K562 (cell line): ENCODE measurements around the gene MILR1. TPM values are rescaled to one million over a fixed set of nuclear protein-coding genes. Genes with fewer than 3 reads are reported as not detected.

Experiments used
- ARHGAP35 ChIP-seq: fragments of 450-650 bp; IDR thresholded peaks from 2 replicates; pipeline ENCODE4 v1.6.1; 2018; ENCODE audit not compliant: partially characterized antibody
- ASH1L ChIP-seq: fragments of 450-650 bp; IDR thresholded peaks from 2 replicates; pipeline ENCODE4 v1.6.1; 2018; ENCODE audit warnings: borderline replicate concordance, mild to moderate bottlenecking, low read depth; ENCODE audit not compliant: partially characterized antibody
- BRD4 ChIP-seq: fragments of 200-600 bp; sonication (generic); IDR thresholded peaks from 2 replicates; pipeline ENCODE4 v1.6.1; 2017; ENCODE audit warnings: inconsistent platforms
- EGR1 ChIP-seq: fragments of 450-650 bp; conservative IDR thresholded peaks from 2 replicates; pipeline ENCODE4 v1.6.1; 2017; ENCODE audit warnings: mild to moderate bottlenecking
- HMG20B ChIP-seq: fragments of 250-450 bp; sonication (Bioruptor Pico); IDR thresholded peaks from 2 replicates; pipeline ENCODE4 v1.5.0; 2021; ENCODE audit warnings: mild to moderate bottlenecking
- HOXB6 ChIP-seq: fragments of 250-450 bp; sonication (Bioruptor Pico); IDR thresholded peaks from 2 replicates; pipeline ENCODE4 v1.5.1; 2022; ENCODE audit warnings: mild to moderate bottlenecking, borderline replicate concordance
- NR4A1 ChIP-seq, 2 experiments: fragments of 250-450 bp in 1 of 2; fragments of 450-650 bp in 1 of 2; sonication (Bioruptor Pico) in 1 of 2; IDR thresholded peaks; 2 replicates each; pipeline versions ENCODE4 v1.4.0 to v1.6.1; 2016 to 2020; ENCODE audit warnings: mild to moderate bottlenecking in 2 of 2, missing compliant biosample characterization in 1 of 2, missing genetic modification characterization in 1 of 2, moderate library complexity in 1 of 2
- POLR2A ChIP-seq: fragments of 450-650 bp; conservative IDR thresholded peaks from 2 replicates; pipeline ENCODE4 v1.6.1; 2016
- RBFOX2 ChIP-seq: fragments of 200-400 bp; formaldehyde crosslinking; IDR thresholded peaks from 2 replicates; pipeline ENCODE4 v1.6.1; 2017; ENCODE audit warnings: low read depth, mild to moderate bottlenecking, low read length, moderate library complexity
- STAT5A ChIP-seq: IDR thresholded peaks from 2 replicates; pipeline ENCODE4 v1.6.1; 2012; ENCODE audit warnings: low read length, inconsistent platforms, borderline replicate concordance
- SUPT5H ChIP-seq: fragments of 450-650 bp; IDR thresholded peaks from 2 replicates; pipeline ENCODE4 v1.6.1; 2016
- THRA ChIP-seq: fragments of 450-650 bp; IDR thresholded peaks from 2 replicates; pipeline ENCODE4 v1.6.1; 2017; ENCODE audit warnings: mild to moderate bottlenecking, moderate library complexity
- THRAP3 ChIP-seq: fragments of 450-650 bp; IDR thresholded peaks from 2 replicates; pipeline ENCODE4 v1.6.1; 2016; ENCODE audit warnings: mild to moderate bottlenecking, inconsistent platforms, borderline replicate concordance
- TRIM24 ChIP-seq, 2 experiments: fragments of 450-650 bp; IDR thresholded peaks; 2 replicates each; pipeline ENCODE4 v1.6.1; 2016
- ZC3H4 ChIP-seq: sonication (generic); formaldehyde crosslinking; IDR thresholded peaks from 2 replicates; pipeline ENCODE4 v1.9.0; 2021; ENCODE audit warnings: missing genetic modification reagents, borderline replicate concordance
- ZZZ3 ChIP-seq: fragments of 450-650 bp; IDR thresholded peaks from 2 replicates; pipeline ENCODE4 v1.6.1; 2016; ENCODE audit warnings: antibody characterized with exemption, mild to moderate bottlenecking, moderate library complexity
- polyA plus RNA-seq, 8 experiments: library from polyadenylated mRNA; depleted of rRNA in 4 of 8; stranded (reverse) in 5 of 8; unstranded in 3 of 8; fragments of >200 nt; fragmentation: Nextera tagmentation in 2 of 8; fragmentation: Illumina TruSeq in 1 of 8; extraction: Ambion mirVana in 2 of 8; extraction: Trizol in 1 of 8; gene quantifications; 2 replicates each; pipeline versions ENCODE4 v1.2.1 to v1.2.3, GENCODE V29; 2011 to 2014; ENCODE audit warnings: inconsistent platforms in 1 of 8, missing spikeins in 1 of 8
- total RNA-seq, 7 experiments: library from RNA; depleted of rRNA in 6 of 7; stranded (reverse); fragments of >200 nt in 6 of 7; fragmentation: Illumina TruSeq in 2 of 7; extraction: Trizol in 2 of 7; gene quantifications; 2 replicates each; pipeline versions ENCODE4 v1.2.1 to v1.2.3, GENCODE V29; 2011 to 2021; ENCODE audit warnings: low replicate concordance in 1 of 7
- TF ChIP-seq, protein P1 (sequence below): fragments of 200-800 bp; sonication (Bioruptor generic); IDR thresholded peaks from 2 replicates; pipeline ENCODE4 v1.6.1; 2017; ENCODE audit warnings: missing genetic modification characterization, missing compliant biosample characterization
- TF ChIP-seq, protein P2 (sequence below): fragments of 450-650 bp; IDR thresholded peaks from 2 replicates; pipeline ENCODE4 v1.6.1; 2016; ENCODE audit warnings: antibody characterized with exemption
- TF ChIP-seq, protein P3 (sequence below): sonication (generic); formaldehyde crosslinking; IDR thresholded peaks from 2 replicates; pipeline ENCODE4 v1.8.0; 2023; ENCODE audit warnings: mild to moderate bottlenecking, missing genetic modification reagents

MILR1 gene
- total and polyA plus RNA-seq, 9 of the 15 experiments (the other 6 are each of a cell fraction or from before 2014, with no cell fraction given) = 3.8 to 14.1 (median 7.1) TPM

DNA sequence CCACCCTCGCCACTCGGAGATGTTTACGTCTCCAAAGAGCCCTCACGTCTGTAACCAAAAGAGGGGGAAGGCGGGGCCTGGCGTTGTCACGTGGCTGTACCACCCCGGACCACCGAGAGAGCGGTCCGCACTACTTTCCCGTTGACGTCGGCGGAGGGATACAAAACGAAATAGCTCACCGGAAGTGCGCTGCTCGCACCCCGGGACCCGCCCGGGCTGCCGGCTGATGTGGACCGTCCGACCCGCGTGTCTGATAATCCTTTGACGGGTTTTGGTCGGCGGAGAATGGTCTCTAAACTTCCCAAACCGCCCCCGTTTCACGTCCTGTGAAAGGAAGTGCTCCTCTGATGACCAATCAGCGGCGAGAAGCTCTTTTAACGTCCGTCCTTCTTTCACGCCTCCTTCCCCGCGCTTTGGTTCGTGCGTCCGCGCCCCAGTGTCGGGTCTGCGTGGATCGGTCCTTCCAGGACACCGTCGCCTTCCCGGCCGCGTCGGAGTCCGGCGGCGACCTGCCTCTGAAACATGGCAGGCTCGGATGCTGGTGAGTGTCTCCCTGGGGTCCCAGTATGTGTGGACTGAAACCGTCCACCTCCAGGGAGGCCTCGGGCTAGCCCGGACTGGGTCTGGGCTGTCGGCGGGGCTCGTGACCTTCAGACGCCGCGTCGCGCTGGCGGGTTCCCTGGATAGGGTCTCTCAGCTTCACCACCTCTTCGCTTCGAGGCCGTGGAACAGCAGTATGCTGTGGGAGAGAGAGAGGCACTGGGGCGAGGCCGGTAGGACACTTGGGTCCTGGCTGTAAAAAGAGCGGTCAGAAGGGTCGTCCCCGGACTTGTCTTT, 57.9 kb downstream of the MILR1 start, which contains the start of gene CEP95 (continued):
- TF ChIP-seq HMG20B (no peak), POLR2A (peak; percentile 72), ASH1L (peak; percentile 75), SUPT5H (peak; percentile 84), NR4A1 (CRISPR knock-in tag; IDR thresholded peaks at IDR 0.05) (no peak), NR4A1 (tag; IDR thresholded peaks at IDR 0.05) (no peak), ZZZ3 (0 out of 2 replicates have a peak, but pooled peaks have one; percentile 38), TRIM24 (IDR thresholded peaks at IDR 0.05) (peak; percentile 13 to 63; a peak in 3 of 4 replicates), ZC3H4 (CRISPR knock-in tag) (peak; percentile 54; the same call in 1 of the 2 replicates), HOXB6 (CRISPR knock-in tag) (no peak), ARHGAP35 (no peak), THRAP3 (no peak; the same call in 1 of the 2 replicates), THRA (no peak), BRD4 (peak; percentile 9; the same call in 1 of the 2 replicates), STAT5A (no peak), EGR1 (peak; percentile 90), RBFOX2 (peak; percentile 82)
- TF ChIP-seq, protein P1, sequence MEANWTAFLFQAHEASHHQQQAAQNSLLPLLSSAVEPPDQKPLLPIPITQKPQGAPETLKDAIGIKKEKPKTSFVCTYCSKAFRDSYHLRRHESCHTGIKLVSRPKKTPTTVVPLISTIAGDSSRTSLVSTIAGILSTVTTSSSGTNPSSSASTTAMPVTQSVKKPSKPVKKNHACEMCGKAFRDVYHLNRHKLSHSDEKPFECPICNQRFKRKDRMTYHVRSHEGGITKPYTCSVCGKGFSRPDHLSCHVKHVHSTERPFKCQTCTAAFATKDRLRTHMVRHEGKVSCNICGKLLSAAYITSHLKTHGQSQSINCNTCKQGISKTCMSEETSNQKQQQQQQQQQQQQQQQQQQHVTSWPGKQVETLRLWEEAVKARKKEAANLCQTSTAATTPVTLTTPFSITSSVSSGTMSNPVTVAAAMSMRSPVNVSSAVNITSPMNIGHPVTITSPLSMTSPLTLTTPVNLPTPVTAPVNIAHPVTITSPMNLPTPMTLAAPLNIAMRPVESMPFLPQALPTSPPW (CRISPR knock-in tag) = peak; percentile 82
- TF ChIP-seq, protein P2, sequence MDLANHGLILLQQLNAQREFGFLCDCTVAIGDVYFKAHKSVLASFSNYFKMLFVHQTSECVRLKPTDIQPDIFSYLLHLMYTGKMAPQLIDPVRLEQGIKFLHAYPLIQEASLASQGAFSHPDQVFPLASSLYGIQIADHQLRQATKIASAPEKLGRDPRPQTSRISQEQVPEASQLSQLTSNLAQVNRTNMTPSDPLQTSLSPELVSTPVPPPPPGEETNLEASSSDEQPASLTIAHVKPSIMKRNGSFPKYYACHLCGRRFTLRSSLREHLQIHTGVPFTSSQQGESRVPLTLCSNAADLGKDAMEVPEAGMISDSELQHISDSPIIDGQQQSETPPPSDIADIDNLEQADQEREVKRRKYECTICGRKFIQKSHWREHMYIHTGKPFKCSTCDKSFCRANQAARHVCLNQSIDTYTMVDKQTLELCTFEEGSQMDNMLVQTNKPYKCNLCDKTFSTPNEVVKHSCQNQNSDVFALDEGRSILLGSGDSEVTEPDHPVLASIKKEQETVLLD = peak; percentile 54; the same call in 1 of the 2 replicates
- TF ChIP-seq, protein P3, sequence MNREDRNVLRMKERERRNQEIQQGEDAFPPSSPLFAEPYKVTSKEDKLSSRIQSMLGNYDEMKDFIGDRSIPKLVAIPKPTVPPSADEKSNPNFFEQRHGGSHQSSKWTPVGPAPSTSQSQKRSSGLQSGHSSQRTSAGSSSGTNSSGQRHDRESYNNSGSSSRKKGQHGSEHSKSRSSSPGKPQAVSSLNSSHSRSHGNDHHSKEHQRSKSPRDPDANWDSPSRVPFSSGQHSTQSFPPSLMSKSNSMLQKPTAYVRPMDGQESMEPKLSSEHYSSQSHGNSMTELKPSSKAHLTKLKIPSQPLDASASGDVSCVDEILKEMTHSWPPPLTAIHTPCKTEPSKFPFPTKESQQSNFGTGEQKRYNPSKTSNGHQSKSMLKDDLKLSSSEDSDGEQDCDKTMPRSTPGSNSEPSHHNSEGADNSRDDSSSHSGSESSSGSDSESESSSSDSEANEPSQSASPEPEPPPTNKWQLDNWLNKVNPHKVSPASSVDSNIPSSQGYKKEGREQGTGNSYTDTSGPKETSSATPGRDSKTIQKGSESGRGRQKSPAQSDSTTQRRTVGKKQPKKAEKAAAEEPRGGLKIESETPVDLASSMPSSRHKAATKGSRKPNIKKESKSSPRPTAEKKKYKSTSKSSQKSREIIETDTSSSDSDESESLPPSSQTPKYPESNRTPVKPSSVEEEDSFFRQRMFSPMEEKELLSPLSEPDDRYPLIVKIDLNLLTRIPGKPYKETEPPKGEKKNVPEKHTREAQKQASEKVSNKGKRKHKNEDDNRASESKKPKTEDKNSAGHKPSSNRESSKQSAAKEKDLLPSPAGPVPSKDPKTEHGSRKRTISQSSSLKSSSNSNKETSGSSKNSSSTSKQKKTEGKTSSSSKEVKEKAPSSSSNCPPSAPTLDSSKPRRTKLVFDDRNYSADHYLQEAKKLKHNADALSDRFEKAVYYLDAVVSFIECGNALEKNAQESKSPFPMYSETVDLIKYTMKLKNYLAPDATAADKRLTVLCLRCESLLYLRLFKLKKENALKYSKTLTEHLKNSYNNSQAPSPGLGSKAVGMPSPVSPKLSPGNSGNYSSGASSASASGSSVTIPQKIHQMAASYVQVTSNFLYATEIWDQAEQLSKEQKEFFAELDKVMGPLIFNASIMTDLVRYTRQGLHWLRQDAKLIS (CRISPR knock-in tag) = peak; percentile 29; the same call in 1 of the 2 replicates
